Activated CD4-positive, alpha-beta T cell treated with anti-CD3 and anti-CD28 coated beads for 1 hour (primary cell): Measurements from ENCODE around the gene NTN1.
"Not testable (repeated sequence)": the region's sequence is repeated elsewhere in the genome, so short reads cannot be mapped to it uniquely, and the experiment has no call there.

ENCODE experiments used
- DNase-seq: peaks from one replicate; pipeline ENCODE4 v3.0.0-alpha.2; 2020

The NTN1 gene

DNA sequence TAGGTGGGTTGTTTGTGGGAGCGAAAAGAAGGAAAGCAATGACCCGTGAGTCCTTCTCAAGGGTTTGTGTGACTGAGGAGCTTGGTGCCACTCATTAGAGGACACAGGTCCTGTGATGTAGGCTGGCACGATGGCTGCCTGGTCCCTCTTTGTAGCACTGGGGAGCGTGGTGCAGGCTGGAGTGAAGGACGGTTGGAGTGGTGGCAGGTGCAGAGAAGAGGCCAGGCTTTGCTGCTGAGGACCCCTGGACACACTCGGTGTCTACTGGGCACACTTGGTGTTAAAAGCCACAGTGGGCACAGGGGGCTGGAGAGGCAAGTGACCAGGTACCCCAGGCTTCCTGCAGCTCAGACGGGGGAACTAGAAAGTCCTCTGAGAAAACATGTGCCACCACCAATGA is 106.0 kb downstream of the NTN1 start:
- DNase-seq: no peak

- DNase-seq: no peak
Measured at GRCh38 chr17:9131371-9131770, 110.1 kb downstream of the NTN1 start.

DNA sequence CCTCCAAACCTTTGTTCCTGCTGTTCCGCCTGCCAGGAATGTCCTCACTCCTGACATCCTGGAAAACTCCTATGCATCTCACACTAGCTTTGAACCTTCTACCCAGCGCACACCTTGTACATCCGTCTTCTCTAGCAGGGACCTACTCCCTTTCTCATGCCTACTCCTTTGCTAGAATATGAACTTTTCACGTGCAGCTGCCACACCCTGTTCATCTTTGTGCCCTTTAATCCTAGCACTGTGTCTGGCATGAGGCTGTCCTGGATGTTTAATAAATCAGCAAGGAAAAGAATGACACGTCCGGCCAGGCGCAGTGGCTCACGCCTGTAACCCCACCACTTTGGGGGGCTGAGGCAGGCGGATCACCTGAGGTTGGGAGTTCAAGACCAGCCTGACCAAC is 111.0 kb downstream of the NTN1 start:
- DNase-seq: no peak

DNA sequence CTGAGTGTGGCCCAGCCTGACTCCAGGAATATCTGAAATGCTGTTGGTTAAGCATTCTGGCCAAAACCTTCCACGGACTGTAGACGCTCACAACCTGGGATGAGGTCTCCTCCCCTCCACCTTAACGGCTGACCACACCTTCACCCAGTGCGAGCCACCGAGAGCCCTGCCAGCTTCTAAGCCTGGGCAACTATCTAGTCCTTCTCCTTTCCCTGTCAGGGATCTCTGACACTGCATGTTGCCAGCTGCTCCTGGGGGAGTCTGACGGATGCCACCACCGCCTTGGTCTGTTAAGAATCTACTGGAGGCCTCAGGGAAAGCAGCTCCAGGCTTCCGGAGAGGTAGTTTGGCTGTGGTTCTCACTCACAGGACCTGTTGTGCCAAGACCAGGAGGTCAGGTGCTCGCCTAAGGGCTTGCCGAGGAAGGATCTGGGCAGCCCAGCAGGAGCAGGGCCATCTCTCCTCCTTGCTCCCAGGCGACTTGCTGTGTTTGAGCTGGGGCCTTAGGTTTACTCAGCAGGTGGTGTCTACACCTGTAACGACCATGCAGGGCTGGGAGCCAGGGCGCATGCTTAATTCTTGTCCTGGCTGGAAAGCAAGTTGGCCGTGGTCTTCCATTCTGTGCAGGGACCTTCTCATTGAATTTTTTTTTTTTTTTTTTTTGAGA is 111.8 kb downstream of the NTN1 start:
- DNase-seq: no peak

- DNase-seq: no peak
Measured at GRCh38 chr17:9138161-9138717, 116.9 kb downstream of the NTN1 start.

DNA sequence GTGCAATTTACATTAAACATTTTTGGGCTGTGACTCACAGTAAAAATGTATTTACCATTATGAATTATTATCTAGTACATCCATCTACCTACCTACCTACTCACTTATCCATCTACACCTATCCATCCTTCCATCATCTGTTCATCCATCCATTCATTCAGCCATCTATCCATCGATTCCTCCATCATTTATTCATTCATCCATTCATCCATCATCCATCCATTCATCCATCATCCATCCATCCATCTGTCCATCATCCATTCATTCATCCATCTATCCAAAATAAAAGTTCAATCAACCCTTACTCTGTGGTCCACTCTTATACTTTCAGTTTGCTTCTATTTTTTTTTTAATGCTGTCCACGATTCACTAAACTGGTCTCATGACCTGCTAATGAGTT is 118.4 kb downstream of the NTN1 start:
- DNase-seq: no peak

- DNase-seq: no peak
Measured at GRCh38 chr17:9140550-9141424, 119.5 kb downstream of the NTN1 start.

DNA sequence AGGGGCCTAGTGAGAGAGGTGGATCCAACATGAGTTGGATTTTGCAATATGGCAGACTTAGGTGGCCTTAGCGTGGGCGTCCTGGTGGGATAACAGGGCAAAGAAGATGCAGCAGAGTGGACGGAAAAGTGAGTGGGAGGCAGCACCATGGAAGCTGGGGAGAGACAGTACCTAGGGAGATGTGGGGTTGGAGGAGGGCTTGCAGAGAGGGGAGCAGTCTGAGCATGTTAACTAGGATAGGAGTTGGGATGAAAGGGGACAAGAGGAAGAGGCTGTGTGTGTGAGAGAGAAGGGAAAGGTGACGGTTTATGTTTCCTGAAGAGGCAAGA is 120.1 kb downstream of the NTN1 start:
- no peak for DNase-seq

DNA sequence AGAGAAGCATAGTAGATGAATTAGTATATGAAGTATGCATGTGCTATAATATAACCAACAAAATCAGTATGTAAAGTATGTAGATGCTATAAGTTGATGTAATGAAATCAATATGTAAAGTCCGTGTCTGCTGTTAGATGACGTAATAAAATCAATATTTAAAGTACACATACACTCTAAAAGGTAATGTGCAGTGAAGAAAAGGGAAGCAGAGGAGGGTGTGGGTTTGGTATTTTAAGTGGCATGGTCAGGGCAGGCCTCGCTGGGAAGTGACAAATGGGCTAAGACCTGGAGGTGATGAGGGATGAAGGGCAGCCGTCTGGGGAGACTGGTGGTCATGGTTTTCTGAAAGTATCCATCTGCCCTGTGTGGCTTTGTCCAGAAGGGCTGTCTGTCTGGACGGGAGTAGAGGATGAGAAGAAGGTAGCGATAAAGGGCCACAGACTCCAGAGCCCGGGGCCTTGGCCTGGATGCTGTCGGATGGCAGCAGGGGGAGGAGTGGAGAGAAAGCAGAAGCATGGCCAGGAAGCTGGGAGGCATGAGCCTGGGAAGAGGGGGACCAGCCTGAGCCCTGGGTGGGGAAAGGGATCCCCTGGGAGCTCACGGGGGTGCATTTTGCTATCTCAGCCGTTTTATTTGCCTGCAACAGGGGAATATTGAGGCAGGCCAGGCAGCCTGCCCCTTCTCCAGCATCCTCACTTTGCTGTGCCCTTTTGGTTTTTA is 121.6 kb downstream of the NTN1 start:
- no peak for DNase-seq

GRCh38 chr17:9144502-9145249 is 123.4 kb downstream of the NTN1 start:
- no peak for DNase-seq

- no peak for DNase-seq
Measured at GRCh38 chr17:9146064-9146463, 124.8 kb downstream of the NTN1 start.

GRCh38 chr17:9148905-9149525 is 127.7 kb downstream of the NTN1 start:
- DNase-seq: no peak

DNA sequence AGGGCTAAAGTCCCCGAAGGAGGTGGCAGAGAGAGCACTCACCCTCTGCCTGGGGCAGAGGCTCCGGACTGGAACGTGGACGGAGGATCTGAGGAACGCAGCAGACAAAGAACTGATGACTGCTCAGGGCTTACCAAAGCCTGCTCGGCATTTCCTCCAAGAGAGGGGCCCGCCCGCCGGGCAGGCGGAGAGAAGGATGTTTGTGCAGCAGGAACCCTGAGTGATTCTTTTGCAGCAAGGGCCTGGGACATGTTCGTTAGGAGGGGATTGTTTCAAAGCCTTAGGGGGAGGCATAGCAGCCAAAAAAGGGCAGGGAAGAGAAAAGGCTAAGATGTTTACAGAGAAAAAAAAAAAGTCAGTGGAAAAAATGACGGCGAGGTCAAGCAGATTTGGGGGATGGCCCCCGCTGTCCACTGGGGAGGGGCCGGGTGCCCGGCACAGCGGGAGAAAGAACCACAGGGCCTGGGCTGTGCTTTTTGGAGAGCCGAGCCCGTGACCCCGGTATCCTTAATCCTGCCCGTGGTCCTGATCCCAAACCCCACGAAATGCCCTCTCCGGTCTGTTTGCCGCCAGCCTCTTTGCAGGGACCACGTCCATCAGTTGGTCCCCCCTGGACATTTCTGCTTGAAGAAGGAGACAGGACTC is 129.3 kb downstream of the NTN1 start:
- no peak for DNase-seq

DNA sequence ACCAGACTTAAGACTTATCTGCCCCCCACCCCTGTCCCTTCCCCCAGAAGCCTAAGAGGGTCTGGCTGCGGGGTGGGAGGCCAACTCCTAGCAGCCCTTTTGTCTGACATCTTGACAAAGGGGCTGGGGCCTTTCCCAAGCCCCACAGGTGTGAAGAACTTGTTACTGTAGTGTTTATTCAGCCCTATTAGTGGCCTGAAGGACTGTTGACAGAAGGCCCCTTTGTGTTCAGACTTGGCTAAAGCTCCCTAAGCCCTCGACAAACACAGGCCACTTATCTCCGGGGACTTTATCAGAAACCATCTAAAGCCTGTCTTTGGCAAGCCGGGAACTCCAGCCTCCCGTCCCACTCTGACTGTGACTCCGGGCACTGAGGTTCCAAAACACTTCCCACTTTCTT is 129.8 kb downstream of the NTN1 start:
- DNase-seq: no peak

GRCh38 chr17:9151740-9152139 is 130.4 kb downstream of the NTN1 start:
- DNase-seq: not testable (repeated sequence)

- DNase-seq: no peak
Measured at GRCh38 chr17:9158544-9159452, 137.5 kb downstream of the NTN1 start.

- no peak for DNase-seq
Measured at GRCh38 chr17:9162275-9162985, 141.1 kb downstream of the NTN1 start.

GRCh38 chr17:9166788-9167187 is 145.5 kb downstream of the NTN1 start:
- DNase-seq: no peak

GRCh38 chr17:9167379-9167778 is 146.1 kb downstream of the NTN1 start:
- no peak for DNase-seq

- no peak for DNase-seq
Measured at GRCh38 chr17:9169116-9169515, 147.8 kb downstream of the NTN1 start.
